CD14-positive monocyte (primary cell): ENCODE results near the gene MAST2. TPM values are rescaled to one million over a fixed set of nuclear protein-coding genes. Genes with fewer than 3 reads are reported as not detected.

Source experiments
- DNase-seq, 3 donors: peaks; one replicate each; pipeline ENCODE4 v3.0.0-alpha.2; 2011 to 2022
- H2AFZ ChIP-seq: 2 replicates; pipeline ENCODE4 v1.6.0; 2012; ENCODE audit warnings: mild to moderate bottlenecking, low read depth, low read length, inconsistent platforms; ENCODE audit not compliant: insufficient read depth, poor library complexity, severe bottlenecking
- H3K27ac ChIP-seq, 2 donors: 1 replicate in 1 of 2; 2 replicates in 1 of 2; pipeline ENCODE4 v1.5.1; 2012 to 2013; ENCODE audit warnings: low read length in 2 of 2, control low read depth in 1 of 2, inconsistent platforms in 1 of 2, low read depth in 1 of 2, mild to moderate bottlenecking in 1 of 2
- H3K27me3 ChIP-seq, 2 donors: one replicate each; pipeline versions ENCODE4 v1.6.0 to v1.6.1; 2011 to 2013; ENCODE audit warnings: low read length in 2 of 2; ENCODE audit not compliant: control insufficient read depth in 2 of 2, insufficient read depth in 2 of 2
- H3K36me3 ChIP-seq, 2 donors: replicated peaks in 1 of 2; 1 replicate in 1 of 2; 2 replicates in 1 of 2; pipeline versions ENCODE4 v1.5.1 to v1.6.1; 2012 to 2013; ENCODE audit warnings: low read length in 2 of 2, control low read depth in 1 of 2, inconsistent platforms in 1 of 2, mild to moderate bottlenecking in 1 of 2; ENCODE audit not compliant: insufficient read depth in 2 of 2, control insufficient read depth in 1 of 2
- H3K4me1 ChIP-seq, 2 donors: 1 replicate in 1 of 2; 2 replicates in 1 of 2; pipeline versions ENCODE4 v1.5.1 to v1.6.1; 2012 to 2013; ENCODE audit warnings: low read length in 2 of 2, control low read depth in 1 of 2, inconsistent platforms in 1 of 2, mild to moderate bottlenecking in 1 of 2, moderate library complexity in 1 of 2; ENCODE audit not compliant: insufficient read depth in 2 of 2, control insufficient read depth in 1 of 2
- H3K4me2 ChIP-seq: replicated peaks from 2 replicates; pipeline ENCODE3; 2012; ENCODE audit warnings: low read length, moderate library complexity, mild to moderate bottlenecking; ENCODE audit not compliant: poor library complexity, severe bottlenecking; ENCODE audit errors: extremely low read depth
- H3K4me3 ChIP-seq, 3 experiments: fragments of 200-600 bp in 1 of 3; sonication (generic) in 1 of 3; replicated peaks in 1 of 3; 1 replicate in 2 of 3; 2 replicates in 1 of 3; pipeline ENCODE4 v1.5.1; 2011 to 2013; ENCODE audit warnings: low read length in 3 of 3, mild to moderate bottlenecking in 3 of 3, control low read depth in 2 of 3, low read depth in 2 of 3, inconsistent platforms in 1 of 3, moderate library complexity in 1 of 3
- H3K79me2 ChIP-seq: 2 replicates; pipeline ENCODE4 v1.6.0; 2012; ENCODE audit warnings: mild to moderate bottlenecking, control low read depth, inconsistent platforms, low read length, moderate library complexity; ENCODE audit not compliant: insufficient read depth
- H3K9ac ChIP-seq: 2 replicates; pipeline ENCODE4 v1.6.0; 2017; ENCODE audit warnings: low read length, mild to moderate bottlenecking; ENCODE audit not compliant: insufficient read depth, poor library complexity, severe bottlenecking
- H3K9me3 ChIP-seq, 2 donors: replicated peaks in 1 of 2; 1 replicate in 1 of 2; 2 replicates in 1 of 2; pipeline versions ENCODE4 v1.5.1 to v1.6.1; 2012 to 2013; ENCODE audit warnings: low read length in 2 of 2, control low read depth in 1 of 2; ENCODE audit not compliant: control insufficient read depth in 1 of 2, insufficient read depth in 1 of 2
- H4K20me1 ChIP-seq: 2 replicates; pipeline ENCODE4 v1.6.0; 2012; ENCODE audit warnings: mild to moderate bottlenecking, low read length, control low read depth, moderate library complexity; ENCODE audit not compliant: insufficient read depth
- H3K27ac Mint-ChIP-seq, 7 donors: one replicate each; pipeline ENCODE4 v1.8.0; 2020; ENCODE audit warnings: mild to moderate bottlenecking in 7 of 7, mixed read lengths in 7 of 7, moderate library complexity in 6 of 7, inconsistent platforms in 2 of 7
- H3K27me3 Mint-ChIP-seq, 3 donors: one replicate each; pipeline ENCODE4 v1.8.0; 2021 to 2022; ENCODE audit warnings: low read depth in 3 of 3, mild to moderate bottlenecking in 3 of 3, mixed read lengths in 3 of 3, moderate library complexity in 3 of 3, inconsistent platforms in 1 of 3
- H3K36me3 Mint-ChIP-seq, 2 donors: one replicate each; pipeline ENCODE4 v1.8.0; 2020; ENCODE audit warnings: mixed read lengths in 2 of 2, inconsistent platforms in 1 of 2, mild to moderate bottlenecking in 1 of 2
- H3K4me1 Mint-ChIP-seq: one replicate; pipeline ENCODE4 v1.8.0; 2020; ENCODE audit warnings: mild to moderate bottlenecking, mixed read lengths
- H3K4me3 Mint-ChIP-seq, 2 donors: one replicate each; pipeline ENCODE4 v1.8.0; 2020; ENCODE audit warnings: mild to moderate bottlenecking in 2 of 2, mixed read lengths in 2 of 2, moderate library complexity in 1 of 2
- H3K9me3 Mint-ChIP-seq, 7 donors: one replicate each; pipeline ENCODE4 v1.8.0; 2020 to 2022; ENCODE audit warnings: mixed read lengths in 7 of 7, mild to moderate bottlenecking in 6 of 7, moderate library complexity in 6 of 7, inconsistent platforms in 2 of 7
- WGBS: methylation state at CpG from one replicate; pipeline ENCODE4 v1.1.5; 2013; ENCODE audit warnings: missing lambda C conversion rate; ENCODE audit not compliant: insufficient coverage; 5-methylcytosine and 5-hydroxymethylcytosine counted together
- intact Hi-C, 2 donors: fragments of 100-400 bp; cut with micrococcal nuclease; formaldehyde crosslinking; loops; one replicate each; pipeline versions ENCODE4 v1.15.0 to v1.15.1; 2023
- polyA plus RNA-seq, 3 donors: library from polyadenylated mRNA; depleted of rRNA in 1 of 3; unstranded in 2 of 3; stranded (reverse) in 1 of 3; fragments of 300-500 nt in 2 of 3; fragments of >200 nt in 1 of 3; fragmentation: Illumina TruSeq in 2 of 3; gene quantifications; 1 replicate in 2 of 3; 2 replicates in 1 of 3; pipeline ENCODE4 v1.2.3, GENCODE V29; 2012 to 2021
- TF ChIP-seq, protein P1 (sequence below): fragments of 200-600 bp; IDR thresholded peaks from one replicate; pipeline ENCODE4 v1.8.0; 2022; ENCODE audit warnings: antibody characterized with exemption, mild to moderate bottlenecking

MAST2 gene
- polyA plus RNA-seq, 3 donors: 1.0 to 7.2 (median 2.5) TPM

DNA sequence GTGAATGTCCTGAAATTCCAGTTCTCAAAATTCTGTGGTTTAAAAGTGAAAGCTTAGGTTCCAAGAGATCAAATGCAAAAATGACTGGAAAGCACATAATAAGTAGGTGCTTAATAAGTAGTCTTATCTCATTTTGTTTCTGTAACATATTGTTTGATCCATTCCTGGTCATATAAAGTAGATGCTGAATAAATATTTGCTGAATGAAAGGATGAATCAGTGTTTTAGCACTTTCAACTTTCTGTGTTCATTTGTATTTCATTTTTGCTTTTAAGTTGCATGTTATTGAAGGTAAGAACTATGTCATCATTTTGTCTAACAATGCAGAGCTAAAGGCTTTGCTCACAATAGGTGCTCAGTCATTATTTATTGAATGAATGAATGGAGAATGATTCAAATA, 6.3 kb downstream of the MAST2 start:
- Mint-ChIP-seq H3K4me1 (peaks cover 10% of the 10 kb centered on the region), H3K36me3 (peaks cover 8 to 26% of the 10 kb centered on the region in 2 donors), H3K4me3 (no peak overlapping the region), H3K27ac (no peak overlapping the region), H3K27me3 (peaks cover 0 to 3% (median 0%) of the 10 kb centered on the region in 3 donors), H3K9me3 (peaks cover 0 to 1% (median 0%) of the 10 kb centered on the region in 7 donors)
- Histone ChIP-seq H3K27ac (no peak overlapping the region), H3K79me2 (peaks cover 6% of the 10 kb centered on the region), H3K9me3 (no peaks in the 10 kb centered on the region), H3K9ac (no peak overlapping the region), H2AFZ (no peak overlapping the region), H3K4me3 (no peak overlapping the region), H3K4me2 (no peak overlapping the region), H3K36me3 (peaks cover 7 to 13% of the 10 kb centered on the region in 2 donors), H3K27me3 (peaks cover 0 to 2% of the 10 kb centered on the region in 2 donors), H3K4me1 (peaks cover 0 to 6% of the 10 kb centered on the region in 2 donors), H4K20me1 (no peaks in the 10 kb centered on the region)
- intact Hi-C loops: no loop called here
- DNase-seq: no peak
- TF ChIP-seq, protein P1, sequence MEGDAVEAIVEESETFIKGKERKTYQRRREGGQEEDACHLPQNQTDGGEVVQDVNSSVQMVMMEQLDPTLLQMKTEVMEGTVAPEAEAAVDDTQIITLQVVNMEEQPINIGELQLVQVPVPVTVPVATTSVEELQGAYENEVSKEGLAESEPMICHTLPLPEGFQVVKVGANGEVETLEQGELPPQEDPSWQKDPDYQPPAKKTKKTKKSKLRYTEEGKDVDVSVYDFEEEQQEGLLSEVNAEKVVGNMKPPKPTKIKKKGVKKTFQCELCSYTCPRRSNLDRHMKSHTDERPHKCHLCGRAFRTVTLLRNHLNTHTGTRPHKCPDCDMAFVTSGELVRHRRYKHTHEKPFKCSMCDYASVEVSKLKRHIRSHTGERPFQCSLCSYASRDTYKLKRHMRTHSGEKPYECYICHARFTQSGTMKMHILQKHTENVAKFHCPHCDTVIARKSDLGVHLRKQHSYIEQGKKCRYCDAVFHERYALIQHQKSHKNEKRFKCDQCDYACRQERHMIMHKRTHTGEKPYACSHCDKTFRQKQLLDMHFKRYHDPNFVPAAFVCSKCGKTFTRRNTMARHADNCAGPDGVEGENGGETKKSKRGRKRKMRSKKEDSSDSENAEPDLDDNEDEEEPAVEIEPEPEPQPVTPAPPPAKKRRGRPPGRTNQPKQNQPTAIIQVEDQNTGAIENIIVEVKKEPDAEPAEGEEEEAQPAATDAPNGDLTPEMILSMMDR: no peak

DNA sequence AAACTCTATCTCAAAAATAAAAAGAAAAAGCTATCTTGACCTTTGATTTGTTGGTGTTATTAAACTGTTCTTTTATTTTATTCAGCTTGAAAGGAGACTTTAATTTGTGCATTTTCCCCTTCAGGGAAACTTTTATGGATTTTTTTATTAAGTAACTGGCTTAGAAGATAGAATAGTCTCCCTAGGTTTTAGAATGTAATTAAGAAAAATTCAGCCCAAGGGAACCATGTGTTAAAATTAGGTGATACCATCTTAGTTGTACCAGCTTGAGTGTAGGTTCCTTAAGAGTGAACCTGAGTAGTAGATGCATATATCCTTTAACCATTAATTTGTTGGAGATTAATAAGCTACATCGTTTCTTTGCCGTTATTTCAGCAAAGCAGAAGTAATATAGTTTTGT, 11.4 kb downstream of the MAST2 start:
- intact Hi-C loops: no loop called here
- Histone ChIP-seq H3K36me3 (peaks cover 7% of the 10 kb centered on the region in 2 donors), H3K79me2 (peaks cover 3% of the 10 kb centered on the region), H2AFZ (no peak overlapping the region), H3K27ac (no peak overlapping the region), H3K4me1 (no peaks in the 10 kb centered on the region), H3K4me3 (no peak overlapping the region), H4K20me1 (no peaks in the 10 kb centered on the region), H3K9me3 (peaks cover 0 to 2% of the 10 kb centered on the region in 2 donors), H3K9ac (no peak overlapping the region), H3K4me2 (no peak overlapping the region), H3K27me3 (no peaks in the 10 kb centered on the region)
- no CpG with 5 or more reads among the region's 2 CpGs for WGBS
- Mint-ChIP-seq H3K36me3 (peaks cover 15 to 27% of the 10 kb centered on the region in 2 donors), H3K27me3 (no peaks in the 10 kb centered on the region), H3K9me3 (peaks cover 0 to 9% (median 2%) of the 10 kb centered on the region in 7 donors), H3K4me1 (peaks cover 2% of the 10 kb centered on the region), H3K4me3 (no peak overlapping the region), H3K27ac (no peak overlapping the region)
- no peak for DNase-seq
- TF ChIP-seq, protein P1: no peak
